Brain microvascular endothelial cell (primary cell): ENCODE results near the gene ETFB.

Experiments used
- DNase-seq: peaks from one replicate; pipeline ENCODE4 v3.0.0-alpha.2; 2020
- H3K27ac ChIP-seq: fragments of 250-450 bp; sonication (Bioruptor Pico); 2 replicates; pipeline ENCODE4 v1.5.1; 2020; ENCODE audit warnings: mild to moderate bottlenecking, moderate library complexity
- H3K27me3 ChIP-seq: fragments of 250-450 bp; sonication (Bioruptor Pico); replicated peaks from 2 replicates; pipeline ENCODE4 v1.5.1; 2020; ENCODE audit warnings: mild to moderate bottlenecking
- H3K36me3 ChIP-seq: fragments of 250-450 bp; sonication (Bioruptor Pico); replicated peaks from 2 replicates; pipeline ENCODE4 v1.5.1; 2020; ENCODE audit warnings: mild to moderate bottlenecking
- H3K4me3 ChIP-seq: 2 replicates; pipeline ENCODE4 v1.5.1; 2011; ENCODE audit warnings: low read depth, mild to moderate bottlenecking, control low read depth, low read length, moderate library complexity
- in situ Hi-C: cut with HindIII; loops from 2 replicates; pipeline ENCODE4 v1.10.0; 2017; ENCODE audit warnings: low sequenced_read_pairs, low pct_ligation_motif_present
- TF ChIP-seq, protein P1 (sequence below): IDR thresholded peaks from 2 replicates; pipeline ENCODE4 v1.5.1; 2011; ENCODE audit warnings: low read depth, mild to moderate bottlenecking, moderate library complexity, low read length, control low read depth, inconsistent platforms; ENCODE audit errors: missing control alignments

ETFB gene

DNA sequence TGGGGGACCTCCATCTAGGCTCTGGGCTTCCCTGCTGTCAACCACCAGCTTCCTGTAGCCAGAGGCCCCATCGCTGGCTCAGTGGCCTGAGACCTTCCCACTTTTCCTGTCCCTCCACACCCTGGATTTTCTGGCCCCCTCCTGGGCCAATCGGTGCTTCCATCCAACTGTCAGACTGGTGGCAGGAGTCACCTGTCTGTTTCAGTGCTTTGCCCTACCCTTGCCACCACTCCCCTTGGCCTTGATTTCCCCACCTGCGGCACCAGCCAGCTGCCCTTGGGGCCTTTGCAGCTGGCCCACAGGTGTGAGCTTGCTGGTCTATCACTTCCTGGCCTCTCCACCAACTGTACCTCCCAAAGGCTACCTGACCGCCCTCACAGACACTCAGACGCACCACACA, 36.8 kb downstream of the ETFB start:
- TF ChIP-seq, protein P1, sequence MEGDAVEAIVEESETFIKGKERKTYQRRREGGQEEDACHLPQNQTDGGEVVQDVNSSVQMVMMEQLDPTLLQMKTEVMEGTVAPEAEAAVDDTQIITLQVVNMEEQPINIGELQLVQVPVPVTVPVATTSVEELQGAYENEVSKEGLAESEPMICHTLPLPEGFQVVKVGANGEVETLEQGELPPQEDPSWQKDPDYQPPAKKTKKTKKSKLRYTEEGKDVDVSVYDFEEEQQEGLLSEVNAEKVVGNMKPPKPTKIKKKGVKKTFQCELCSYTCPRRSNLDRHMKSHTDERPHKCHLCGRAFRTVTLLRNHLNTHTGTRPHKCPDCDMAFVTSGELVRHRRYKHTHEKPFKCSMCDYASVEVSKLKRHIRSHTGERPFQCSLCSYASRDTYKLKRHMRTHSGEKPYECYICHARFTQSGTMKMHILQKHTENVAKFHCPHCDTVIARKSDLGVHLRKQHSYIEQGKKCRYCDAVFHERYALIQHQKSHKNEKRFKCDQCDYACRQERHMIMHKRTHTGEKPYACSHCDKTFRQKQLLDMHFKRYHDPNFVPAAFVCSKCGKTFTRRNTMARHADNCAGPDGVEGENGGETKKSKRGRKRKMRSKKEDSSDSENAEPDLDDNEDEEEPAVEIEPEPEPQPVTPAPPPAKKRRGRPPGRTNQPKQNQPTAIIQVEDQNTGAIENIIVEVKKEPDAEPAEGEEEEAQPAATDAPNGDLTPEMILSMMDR: no peak
- H3K27ac ChIP-seq: no peak overlapping the region
- DNase-seq: no peak
- in situ Hi-C loops: no loop called here
- peaks cover 7% of the 10 kb centered on the region for H3K27me3 ChIP-seq
- H3K36me3 ChIP-seq: no peaks in the 10 kb centered on the region
- no peak overlapping the region for H3K4me3 ChIP-seq

DNA sequence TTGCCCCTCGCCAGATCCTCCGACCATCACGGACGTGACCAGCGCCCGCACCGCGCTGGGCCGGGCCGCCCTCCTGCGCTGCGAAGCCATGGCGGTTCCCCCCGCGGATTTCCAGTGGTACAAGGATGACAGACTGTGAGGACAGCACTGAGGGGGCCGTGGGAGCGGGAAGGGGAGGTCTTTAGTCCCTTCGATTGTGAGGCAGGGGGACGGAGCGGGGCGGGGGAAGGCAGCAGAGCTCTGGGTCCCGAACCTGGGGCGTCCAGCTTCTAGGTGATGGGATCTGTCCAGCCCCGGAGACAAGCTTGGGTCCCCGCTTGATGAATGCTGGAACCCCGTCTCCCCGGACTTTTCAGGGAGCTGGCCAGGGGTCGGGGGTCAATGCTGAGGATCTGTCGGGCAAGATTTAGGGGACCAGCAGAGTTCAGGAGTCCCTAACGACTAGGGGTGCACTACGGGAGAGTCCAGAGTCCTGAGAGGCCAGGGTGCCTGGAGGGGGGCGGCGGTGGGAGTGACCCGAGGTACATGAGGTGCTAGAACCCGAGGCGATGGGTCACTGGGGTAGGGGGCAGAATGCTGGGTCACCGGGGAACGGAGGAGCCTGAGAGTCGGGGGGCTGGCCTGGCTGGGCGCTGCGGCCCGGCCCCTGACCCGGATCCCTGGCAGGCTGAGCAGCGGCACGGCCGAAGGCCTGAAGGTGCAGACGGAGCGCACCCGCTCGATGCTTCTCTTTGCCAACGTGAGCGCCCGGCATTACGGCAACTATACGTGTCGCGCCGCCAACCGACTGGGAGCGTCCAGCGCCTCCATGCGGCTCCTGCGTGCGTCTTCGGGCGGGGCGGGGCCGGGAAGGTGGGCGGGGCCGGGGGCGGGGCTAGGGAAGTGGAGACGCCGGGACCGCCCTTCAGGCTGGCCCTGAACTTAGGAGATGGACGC, 38.9 kb downstream of the ETFB start:
- TF ChIP-seq, protein P1: peak; percentile 30
- Histone ChIP-seq H3K36me3 (no peaks in the 10 kb centered on the region), H3K4me3 (peak overlapping the region; percentile 15), H3K27ac (no peak overlapping the region), H3K27me3 (peaks cover 7% of the 10 kb centered on the region)
- DNase-seq: peak; percentile 42
- in situ Hi-C loops: no loop called here

DNA sequence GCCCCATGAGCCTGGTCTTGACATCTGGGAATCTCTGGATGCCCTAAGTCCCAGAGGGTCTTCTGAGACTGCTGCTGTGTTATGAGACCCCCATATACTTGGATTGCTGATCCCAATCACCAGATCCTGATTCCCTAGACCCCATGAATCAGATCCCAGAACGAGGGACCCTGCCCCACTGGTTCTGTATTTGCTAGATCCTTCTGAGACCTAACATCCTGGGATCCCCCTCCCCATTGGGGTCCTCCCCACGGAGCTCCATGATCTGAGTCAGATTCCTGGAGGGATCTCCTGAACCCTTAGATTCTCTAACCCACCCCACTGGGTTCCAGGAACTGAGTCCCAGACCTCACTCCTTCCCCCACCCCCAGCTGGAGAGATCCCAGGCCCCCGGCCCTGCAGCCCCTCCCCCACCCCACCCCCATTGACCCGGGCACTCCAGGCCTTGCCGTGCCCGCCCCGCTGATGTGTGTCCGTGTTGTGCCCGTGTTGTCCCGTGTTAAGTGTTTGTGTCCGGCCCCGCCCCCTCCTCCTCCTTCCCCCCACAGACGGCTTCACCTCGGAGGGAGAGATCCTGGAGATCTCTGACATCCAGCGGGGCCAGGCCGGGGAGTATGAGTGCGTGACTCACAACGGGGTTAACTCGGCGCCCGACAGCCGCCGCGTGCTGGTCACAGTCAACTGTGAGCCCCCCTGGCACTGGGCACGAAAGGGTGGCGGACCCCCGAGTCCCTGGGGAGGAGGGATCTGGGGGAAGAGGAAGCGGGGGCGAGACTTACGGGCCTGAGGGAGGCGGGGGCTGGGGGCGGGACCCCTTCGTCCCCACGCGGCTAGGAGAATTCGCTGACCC, 39.7 kb downstream of the ETFB start:
- no peak for DNase-seq
- Histone ChIP-seq H3K27ac (no peak overlapping the region), H3K27me3 (peaks cover 7% of the 10 kb centered on the region), H3K4me3 (no peak overlapping the region), H3K36me3 (no peaks in the 10 kb centered on the region)
- TF ChIP-seq, protein P1: no peak
- in situ Hi-C loops: no loop called here

DNA sequence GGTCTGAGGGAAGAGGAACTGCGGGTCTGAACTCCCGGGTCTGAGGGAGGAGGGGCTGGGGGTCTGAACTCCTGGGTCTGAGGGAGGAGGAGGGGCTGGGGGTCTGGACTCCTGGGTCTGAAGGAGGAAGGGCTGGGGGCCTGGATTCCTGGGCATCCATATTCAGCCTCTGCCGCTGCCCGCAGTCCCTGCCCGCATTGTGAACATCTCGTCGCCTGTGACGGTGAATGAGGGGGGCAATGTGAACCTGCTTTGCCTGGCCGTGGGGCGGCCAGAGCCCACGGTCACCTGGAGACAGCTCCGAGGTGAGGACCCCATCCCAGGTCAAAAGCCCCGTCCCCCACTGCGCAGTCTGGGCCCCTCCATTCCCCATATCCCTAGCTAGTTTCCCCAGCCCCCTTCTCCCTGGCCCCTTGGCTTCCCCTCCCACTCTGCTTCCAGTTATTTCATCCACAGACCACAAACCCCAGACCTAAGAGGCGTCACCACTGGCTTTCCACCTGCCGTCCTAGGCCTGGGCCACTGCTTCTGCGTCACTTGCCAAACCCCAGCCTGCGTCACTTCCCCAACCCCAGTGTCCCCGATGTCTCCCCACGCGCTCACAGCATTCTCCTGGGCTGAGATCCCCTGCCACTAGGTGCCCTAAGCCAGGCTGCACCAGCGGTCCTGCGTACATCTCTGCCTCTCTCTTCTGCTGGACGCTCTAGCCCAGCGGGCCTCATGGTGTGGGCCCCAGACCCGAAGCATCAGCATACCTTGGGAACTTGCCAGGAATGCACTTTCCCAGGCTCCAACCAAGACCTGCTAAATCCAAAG, 40.8 kb downstream of the ETFB start:
- no peak overlapping the region for H3K27ac ChIP-seq
- in situ Hi-C loops: no loop called here
- DNase-seq: no peak
- peaks cover 7% of the 10 kb centered on the region for H3K27me3 ChIP-seq
- TF ChIP-seq, protein P1: no peak
- no peak overlapping the region for H3K4me3 ChIP-seq
- H3K36me3 ChIP-seq: no peaks in the 10 kb centered on the region

DNA sequence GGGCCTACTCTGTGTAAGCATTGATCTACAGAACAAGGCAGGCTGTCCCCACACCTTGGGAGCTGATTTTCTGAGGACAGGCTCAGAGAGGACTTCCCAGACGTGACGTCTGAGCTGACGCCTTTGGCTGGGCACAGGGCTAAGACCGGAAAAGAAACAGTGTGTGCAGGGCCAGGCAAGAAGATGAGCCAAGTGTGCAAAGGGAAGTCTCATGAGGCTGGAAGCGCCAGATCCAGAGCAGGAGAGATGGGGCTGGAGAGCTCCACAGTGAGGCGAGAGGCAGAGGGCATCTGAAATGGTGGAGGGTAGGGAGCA, 42.1 kb downstream of the ETFB start:
- no peaks in the 10 kb centered on the region for H3K36me3 ChIP-seq
- H3K27me3 ChIP-seq: peaks cover 7% of the 10 kb centered on the region
- in situ Hi-C loops: no loop called here
- TF ChIP-seq, protein P1: no peak
- H3K4me3 ChIP-seq: no peak overlapping the region
- H3K27ac ChIP-seq: no peak overlapping the region
- no peak for DNase-seq
